IMR-90 (cell line): Measurements from ENCODE around the gene MECP2. TPM values are rescaled to one million over a fixed set of nuclear protein-coding genes. Genes with fewer than 3 reads are reported as not detected.

Source experiments
- ATAC-seq: fragments of 200-7000 bp; cut with Tn5 transposase; 2 replicates; pipeline ENCODE4 v1.9.1; 2020; ENCODE audit warnings: low read depth, mild to moderate bottlenecking, moderate library complexity
- BruUV-seq: library from RNA; stranded (reverse); fragments of 400-500 nt; replicated peaks from 2 replicates; lab custom pipeline; 2021; lab: Mats Ljungman, UMichigan
- CTCF ChIA-PET: fragments of 300-600 bp; formaldehyde crosslinking; extraction: SDS; loops from one replicate; lab custom pipeline; 2021; ENCODE audit warnings: antibody characterized with exemption; lab: Yijun Ruan, JAX
- POLR2A ChIA-PET: fragments of 300-600 bp; sonication (Branson Sonifier 250); formaldehyde crosslinking; loops from one replicate; lab custom pipeline; 2022; ENCODE audit warnings: antibody characterized with exemption; ENCODE audit not compliant: unreplicated experiment; lab: Charles Lee
- DNase-seq: peaks from one replicate; pipeline ENCODE4 v3.0.0; 2013
- H2AFZ ChIP-seq: replicated peaks from 2 replicates; pipeline ENCODE3; 2013; ENCODE audit warnings: low read length, mild to moderate bottlenecking; ENCODE audit not compliant: poor library complexity
- H2AK5ac ChIP-seq: 2 replicates; pipeline ENCODE4 v1.6.1; 2013; ENCODE audit warnings: low read depth, low read length, inconsistent platforms
- H2AK9ac ChIP-seq: replicated peaks from 2 replicates; pipeline ENCODE3; 2013; ENCODE audit warnings: mild to moderate bottlenecking, low read depth, low read length, moderate library complexity; ENCODE audit not compliant: poor library complexity
- H2BK120ac ChIP-seq: 2 replicates; pipeline ENCODE4 v1.6.1; 2013; ENCODE audit warnings: low read depth, low read length, inconsistent platforms
- H2BK15ac ChIP-seq: 3 replicates; pipeline ENCODE4 v1.6.1; 2013; ENCODE audit warnings: low read depth, low read length, inconsistent platforms
- H2BK20ac ChIP-seq: 2 replicates; pipeline ENCODE4 v1.6.1; 2013; ENCODE audit warnings: low read depth, mild to moderate bottlenecking, inconsistent platforms, low read length, moderate library complexity
- H2BK5ac ChIP-seq: 2 replicates; pipeline ENCODE4 v1.6.1; 2013; ENCODE audit warnings: mild to moderate bottlenecking, low read depth, low read length, inconsistent platforms; ENCODE audit not compliant: poor library complexity, severe bottlenecking
- H3K14ac ChIP-seq: replicated peaks from 2 replicates; pipeline ENCODE4 v1.6.1; 2013; ENCODE audit warnings: low read depth, low read length, inconsistent platforms
- H3K18ac ChIP-seq: 2 replicates; pipeline ENCODE4 v1.6.1; 2013; ENCODE audit warnings: low read depth, low read length, control low read depth
- H3K23ac ChIP-seq: 2 replicates; pipeline ENCODE4 v1.6.1; 2013; ENCODE audit warnings: low read depth, low read length, inconsistent platforms
- H3K27ac ChIP-seq: 2 replicates; pipeline ENCODE4 v1.5.1; 2013; ENCODE audit warnings: mild to moderate bottlenecking, control low read depth, low read length; ENCODE audit not compliant: insufficient read depth
- H3K27me3 ChIP-seq: 2 replicates; pipeline ENCODE4 v1.6.1; 2013; ENCODE audit warnings: low read length; ENCODE audit not compliant: control insufficient read depth, insufficient read depth
- H3K36me3 ChIP-seq: 2 replicates; pipeline ENCODE4 v1.6.1; 2013; ENCODE audit warnings: low read length, mixed read lengths; ENCODE audit not compliant: control insufficient read depth, insufficient read depth
- H3K4ac ChIP-seq: 2 replicates; pipeline ENCODE4 v1.6.1; 2013; ENCODE audit warnings: low read depth, low read length, inconsistent platforms
- H3K4me1 ChIP-seq: 2 replicates; pipeline ENCODE4 v1.6.1; 2013; ENCODE audit warnings: low read length, mixed read lengths; ENCODE audit not compliant: control insufficient read depth, insufficient read depth
- H3K4me2 ChIP-seq: 2 replicates; pipeline ENCODE4 v1.6.1; 2013; ENCODE audit warnings: low read depth, mild to moderate bottlenecking, control low read depth, low read length, moderate library complexity
- H3K4me3 ChIP-seq: 2 replicates; pipeline ENCODE4 v1.5.1; 2013; ENCODE audit warnings: low read depth, mild to moderate bottlenecking, control low read depth, low read length, moderate library complexity; ENCODE audit not compliant: insufficient read depth
- H3K56ac ChIP-seq: 2 replicates; pipeline ENCODE4 v1.6.1; 2013; ENCODE audit warnings: low read length, inconsistent platforms; ENCODE audit not compliant: insufficient read depth; ENCODE audit errors: extremely low read depth
- H3K79me1 ChIP-seq, 2 experiments: 2 replicates each; pipeline ENCODE4 v1.6.1; 2013; ENCODE audit warnings: low read length in 2 of 2, inconsistent platforms in 1 of 2, low read depth in 1 of 2
- H3K9ac ChIP-seq: 2 replicates; pipeline ENCODE4 v1.6.1; 2013; ENCODE audit warnings: low read depth, low read length, control low read depth
- H3K9me1 ChIP-seq: 2 replicates; pipeline ENCODE4 v1.6.1; 2013; ENCODE audit warnings: low read length, inconsistent platforms; ENCODE audit not compliant: insufficient read depth
- H3K9me3 ChIP-seq: 2 replicates; pipeline ENCODE4 v1.6.1; 2013; ENCODE audit warnings: low read length; ENCODE audit not compliant: control insufficient read depth, insufficient read depth
- H4K20me1 ChIP-seq: 2 replicates; pipeline ENCODE4 v1.6.1; 2013; ENCODE audit warnings: low read length, inconsistent platforms; ENCODE audit not compliant: insufficient read depth
- H4K5ac ChIP-seq: 2 replicates; pipeline ENCODE4 v1.6.1; 2013; ENCODE audit warnings: mild to moderate bottlenecking, low read depth, low read length, control low read depth
- H4K8ac ChIP-seq, 2 experiments: 2 replicates each; pipeline ENCODE4 v1.6.1; 2013; ENCODE audit warnings: low read depth in 2 of 2, low read length in 2 of 2, control low read depth in 1 of 2, inconsistent platforms in 1 of 2
- H4K91ac ChIP-seq: 2 replicates; pipeline ENCODE4 v1.6.1; 2013; ENCODE audit warnings: low read depth, low read length, inconsistent platforms; ENCODE audit not compliant: insufficient read depth
- BHLHE40 ChIP-seq: fragments of 150-350 bp; IDR thresholded peaks from 2 replicates; pipeline ENCODE4 v1.6.1; 2016; ENCODE audit warnings: mild to moderate bottlenecking, low read depth, low read length
- CEBPB ChIP-seq: IDR thresholded peaks from 2 replicates; pipeline ENCODE4 v1.6.1; 2012; ENCODE audit warnings: low read depth, low read length, improper control_type of control experiment
- CHD1 ChIP-seq: IDR thresholded peaks from 2 replicates; pipeline ENCODE4 v1.6.1; 2012; ENCODE audit warnings: low read depth, low read length, improper control_type of control experiment
- CTCF ChIP-seq: conservative IDR thresholded peaks from 2 replicates; pipeline ENCODE4 v1.5.1; 2012; ENCODE audit warnings: mild to moderate bottlenecking, low read depth, low read length, improper control_type of control experiment
- ELK1 ChIP-seq: fragments of 150-350 bp; IDR thresholded peaks from 2 replicates; pipeline ENCODE4 v1.6.1; 2016; ENCODE audit warnings: low read depth, mild to moderate bottlenecking, low read length, moderate library complexity, borderline replicate concordance
- FOS ChIP-seq: fragments of 150-350 bp; IDR thresholded peaks from 2 replicates; pipeline ENCODE4 v1.6.1; 2016; ENCODE audit warnings: low read depth, low read length
- MAFK ChIP-seq: IDR thresholded peaks from 2 replicates; pipeline ENCODE4 v1.6.1; 2012; ENCODE audit warnings: low read depth, low read length, improper control_type of control experiment
- MAZ ChIP-seq: IDR thresholded peaks from 2 replicates; pipeline ENCODE4 v1.6.1; 2012; ENCODE audit warnings: low read depth, mild to moderate bottlenecking, low read length, improper control_type of control experiment, moderate library complexity, borderline replicate concordance
- MXI1 ChIP-seq: IDR thresholded peaks from 2 replicates; pipeline ENCODE4 v1.6.1; 2012; ENCODE audit warnings: low read depth, mild to moderate bottlenecking, low read length, moderate library complexity, borderline replicate concordance
- NFE2L2 ChIP-seq: fragments of 150-350 bp; IDR thresholded peaks from 2 replicates; pipeline ENCODE4 v1.6.1; 2016; ENCODE audit warnings: low read depth, mild to moderate bottlenecking, low read length
- POLR2A ChIP-seq: IDR thresholded peaks from 2 replicates; pipeline ENCODE4 v1.6.1; 2012; ENCODE audit warnings: mild to moderate bottlenecking, low read depth, low read length
- RAD21 ChIP-seq: IDR thresholded peaks from 2 replicates; pipeline ENCODE4 v1.6.1; 2012; ENCODE audit warnings: low read length, improper control_type of control experiment
- RCOR1 ChIP-seq: IDR thresholded peaks from 2 replicates; pipeline ENCODE4 v1.6.1; 2012; ENCODE audit warnings: mild to moderate bottlenecking, low read length, improper control_type of control experiment; ENCODE audit not compliant: insufficient replicate concordance
- RFX5 ChIP-seq: IDR thresholded peaks from 2 replicates; pipeline ENCODE4 v1.8.0; 2012; ENCODE audit warnings: low read depth, mild to moderate bottlenecking, low read length, moderate library complexity
- SMC3 ChIP-seq: fragments of 150-350 bp; IDR thresholded peaks from 2 replicates; pipeline ENCODE4 v1.6.1; 2016; ENCODE audit warnings: low read depth, mild to moderate bottlenecking, antibody characterized with exemption, low read length, moderate library complexity
- USF2 ChIP-seq: fragments of 150-350 bp; IDR thresholded peaks from 2 replicates; pipeline ENCODE4 v1.6.1; 2017; ENCODE audit warnings: mild to moderate bottlenecking, antibody characterized with exemption, low read length, low read depth
- WGBS, 2 experiments: methylation state at CpG; one replicate each; pipeline versions ENCODE4 v1.1.5 to v1.1.7; 2013; ENCODE audit warnings: missing lambda C conversion rate in 2 of 2; ENCODE audit not compliant: insufficient read length in 1 of 2; ENCODE audit errors: extremely low coverage in 2 of 2; 5-methylcytosine and 5-hydroxymethylcytosine counted together
- dilution Hi-C: fragments of 300-500 bp; cut with HindIII; formaldehyde crosslinking; loops from one replicate; pipeline ENCODE4 v1.14.3; 2018; ENCODE audit warnings: low sequenced_read_pairs; ENCODE audit not compliant: unreplicated experiment
- in situ Hi-C: fragments of 300-500 bp; cut with MboI; formaldehyde crosslinking; loops from 3 replicates; pipeline ENCODE4 v1.14.3; 2019; ENCODE audit warnings: low sequenced_read_pairs, inconsistent platforms, mixed read lengths
- intact Hi-C: fragments of 100-400 bp; cut with micrococcal nuclease; formaldehyde crosslinking; loops from 2 replicates; pipeline ENCODE4 v1.10.0; 2022
- polyA plus RNA-seq, 3 experiments: library from polyadenylated mRNA; depleted of rRNA; stranded (reverse); fragments of >200 nt; gene quantifications; 2 replicates each; pipeline ENCODE4 v1.2.3, GENCODE V29; 2012; ENCODE audit warnings: low replicate concordance in 1 of 3
- total RNA-seq: library from RNA; depleted of rRNA; stranded (reverse); fragments of >200 nt; gene quantifications from 2 replicates; pipeline ENCODE4 v1.2.3, GENCODE V29; 2012

Gene MECP2
- total and polyA plus RNA-seq, 2 of the 4 experiments (the other 2 are of a cell fraction): 8.4 to 10.1 TPM

- WGBS, 2 experiments: 14% methylated on average over 26 of the region's 44 CpGs; no CpG with 5 or more reads in 1 of the 2 experiments
- Histone ChIP-seq H4K8ac (no peak overlapping the region), H3K36me3 (no peaks in the 10 kb centered on the region), H4K91ac (no peak overlapping the region), H2BK120ac (no peak overlapping the region), H2BK20ac (no peak overlapping the region), H2AK9ac (no peak overlapping the region), H4K20me1 (no peaks in the 10 kb centered on the region), H3K9me3 (0 out of 2 replicates have a peak, but pooled peaks cover 5% of the 10 kb centered on the region), H3K4me1 (no peaks in the 10 kb centered on the region), H3K9ac (no peak overlapping the region), H3K27ac (no peak overlapping the region), H3K4ac (no peak overlapping the region), H3K14ac (no peak overlapping the region), H4K5ac (no peak overlapping the region), H3K27me3 (peaks cover 13% of the 10 kb centered on the region), H3K4me2 (peak overlapping the region; percentile 63; the same call in 1 of the 2 replicates), H2BK5ac (no peak overlapping the region), H3K56ac (no peak overlapping the region), H2AFZ (peak overlapping the region; percentile 81), H3K9me1 (no peaks in the 10 kb centered on the region), H2BK15ac (no peak overlapping the region), H3K23ac (no peak overlapping the region), H3K4me3 (peak overlapping the region; percentile 17; the same call in 1 of the 2 replicates), H3K18ac (no peak overlapping the region), H3K79me1 (no peaks in the 10 kb centered on the region), H2AK5ac (no peak overlapping the region)
- in situ Hi-C loops (no loop called here), dilution Hi-C loops (no loop called here), intact Hi-C loops (no loop called here)
- peak; percentile 25 for DNase-seq
- BruUV-seq: no TSS peak
- ATAC-seq: peak; percentile 94
- TF ChIP-seq MAFK: no peak
- TF ChIP-seq RFX5: no peak
- no peak for TF ChIP-seq CHD1
- no peak for TF ChIP-seq RCOR1
- TF ChIP-seq USF2: no peak
- TF ChIP-seq BHLHE40: no peak
- peak; percentile 49 for TF ChIP-seq SMC3
- TF ChIP-seq POLR2A: no peak
- peak; percentile 51 for TF ChIP-seq RAD21
- TF ChIP-seq CTCF: peak; percentile 65
- TF ChIP-seq FOS: no peak
- TF ChIP-seq MAZ: peak; percentile 31; the same call in 1 of the 2 replicates
- TF ChIP-seq CEBPB: no peak
- TF ChIP-seq ELK1: no peak
- TF ChIP-seq NFE2L2: no peak
- TF ChIP-seq MXI1: no peak
- CTCF ChIA-PET: no interaction called here
- POLR2A ChIA-PET: no interaction called here
Observed at GRCh38 chrX:154136627-154137161, 39.2 kb upstream of the MECP2 start.
